HCT116 (cell line): Measurements from ENCODE around the gene TEDC1. TPM values are rescaled to one million over a fixed set of nuclear protein-coding genes. Genes with fewer than 3 reads are reported as not detected.

Experiments used
- ATAC-seq: fragments of 200-7000 bp; cut with Tn5 transposase; 2 replicates; pipeline ENCODE4 v1.9.1; 2020; ENCODE audit warnings: mild to moderate bottlenecking, moderate library complexity
- BruUV-seq: library from RNA; stranded (reverse); fragments of 400-500 nt; replicated peaks from 2 replicates; lab custom pipeline; 2021; lab: Mats Ljungman, UMichigan
- CTCF ChIA-PET: fragments of 300-600 bp; sonication (Branson Sonifier 250); formaldehyde crosslinking; loops from one replicate; lab custom pipeline; 2021; ENCODE audit warnings: antibody characterized with exemption; lab: Charles Lee
- POLR2A ChIA-PET: fragments of 300-600, 350-600 bp; sonication (Branson Sonifier 250); formaldehyde crosslinking; loops from one replicate; lab custom pipeline; 2021; ENCODE audit warnings: antibody characterized with exemption; lab: Charles Lee
- RAD21 ChIA-PET, 2 experiments: fragments of 300-600 bp; sonication (Branson Sonifier 250); formaldehyde crosslinking; loops; one replicate each; lab custom pipeline; 2023; ENCODE audit warnings: low total read pairs in 2 of 2; ENCODE audit not compliant: uncharacterized antibody in 2 of 2, unreplicated experiment in 2 of 2, low non-redundant PET in 1 of 2; lab: Charles Lee
- DNase-seq: peaks from one replicate; pipeline ENCODE4 v3.0.0-alpha.2; 2010; ENCODE audit warnings: low read depth, low spot score
- H2AFZ ChIP-seq: fragments of 200-600 bp; shearing (Covaris generic), sonication (generic); 2 replicates; pipeline ENCODE4 v1.6.1; 2017; ENCODE audit warnings: low read depth, mixed run types, mixed read lengths, antibody characterized with exemption, low read length; ENCODE audit not compliant: poor library complexity, severe bottlenecking
- H3K27ac ChIP-seq: 2 replicates; pipeline ENCODE4 v1.5.1; 2012; ENCODE audit warnings: low read depth, low read length
- H3K27me3 ChIP-seq: fragments of 200-600 bp; sonication (generic); 2 replicates; pipeline ENCODE4 v1.6.1; 2016; ENCODE audit warnings: mixed run types, low read length, mixed read lengths; ENCODE audit not compliant: insufficient read depth
- H3K36me3 ChIP-seq, 2 experiments: fragments of 200-500 bp in 1 of 2; fragments of 200-600 bp in 1 of 2; sonication (Bioruptor generic) in 1 of 2; sonication (generic) in 1 of 2; 2 replicates each; pipeline versions ENCODE4 v1.5.1 to v1.6.1; 2014 to 2016; ENCODE audit warnings: low read length in 2 of 2, inconsistent platforms in 1 of 2, mixed read lengths in 1 of 2, mixed run types in 1 of 2; ENCODE audit not compliant: insufficient read depth in 2 of 2, control insufficient read depth in 1 of 2
- H3K4me1 ChIP-seq, 2 experiments: fragments of 200-600 bp in 1 of 2; sonication (generic) in 1 of 2; 2 replicates each; pipeline versions ENCODE4 v1.5.1 to v1.6.1; 2012 to 2017; ENCODE audit warnings: low read length in 2 of 2, inconsistent platforms in 1 of 2, mild to moderate bottlenecking in 1 of 2, mixed read lengths in 1 of 2, mixed run types in 1 of 2, moderate library complexity in 1 of 2; ENCODE audit not compliant: insufficient read depth in 2 of 2, control insufficient read depth in 1 of 2
- H3K4me2 ChIP-seq: fragments of 200-600 bp; sonication (generic); 2 replicates; pipeline ENCODE4 v1.6.1; 2017; ENCODE audit warnings: mixed run types, low read length, mixed read lengths
- H3K4me3 ChIP-seq, 2 experiments: fragments of 200-600 bp in 1 of 2; sonication (generic) in 1 of 2; replicated peaks in 1 of 2; 2 replicates each; pipeline ENCODE4 v1.5.1; 2011 to 2016; ENCODE audit warnings: low read length in 2 of 2, control low read depth in 1 of 2, low read depth in 1 of 2, mild to moderate bottlenecking in 1 of 2, mixed read lengths in 1 of 2, mixed run types in 1 of 2
- H3K79me2 ChIP-seq: fragments of 200-600 bp; sonication (generic); 2 replicates; pipeline ENCODE4 v1.6.1; 2017; ENCODE audit warnings: mild to moderate bottlenecking, mixed run types, low read length, moderate library complexity, mixed read lengths; ENCODE audit not compliant: insufficient read depth
- H3K9ac ChIP-seq: fragments of 200-600 bp; sonication (generic); 2 replicates; pipeline ENCODE4 v1.6.1; 2016; ENCODE audit warnings: low read length, mixed read lengths
- H3K9me2 ChIP-seq: fragments of 200-600 bp; sonication (generic), shearing (Covaris generic); 2 replicates; pipeline ENCODE4 v1.6.1; 2017; ENCODE audit warnings: mixed run types, mild to moderate bottlenecking, moderate library complexity; ENCODE audit not compliant: insufficient read depth
- H3K9me3 ChIP-seq, 2 experiments: fragments of 200-500 bp in 1 of 2; fragments of 200-600 bp in 1 of 2; sonication (Bioruptor generic) in 1 of 2; sonication (generic) in 1 of 2; 2 replicates each; pipeline ENCODE4 v1.6.1; 2014 to 2017; ENCODE audit warnings: low read length in 2 of 2, mixed read lengths in 2 of 2, inconsistent platforms in 1 of 2, low read depth in 1 of 2, mild to moderate bottlenecking in 1 of 2, mixed run types in 1 of 2, moderate library complexity in 1 of 2; ENCODE audit not compliant: control insufficient read depth in 1 of 2, insufficient read depth in 1 of 2
- H4K20me1 ChIP-seq: fragments of 200-600 bp; sonication (generic), shearing (Covaris generic); 2 replicates; pipeline ENCODE4 v1.6.1; 2017; ENCODE audit warnings: mixed run types, mild to moderate bottlenecking, moderate library complexity; ENCODE audit not compliant: insufficient read depth
- CEBPB ChIP-seq: IDR thresholded peaks from 2 replicates; pipeline ENCODE4 v1.6.1; 2012; ENCODE audit warnings: low read depth
- CTCF ChIP-seq, 3 experiments: fragments of 200-600 bp in 1 of 3; sonication (generic) in 1 of 3; IDR thresholded peaks in 2 of 3; conservative IDR thresholded peaks in 1 of 3; 2 replicates each; pipeline ENCODE4 v1.5.1; 2012 to 2017; ENCODE audit warnings: low read depth in 2 of 3, low read length in 2 of 3, antibody characterized with exemption in 1 of 3, borderline replicate concordance in 1 of 3, control low read depth in 1 of 3, mild to moderate bottlenecking in 1 of 3, mixed read lengths in 1 of 3, mixed run types in 1 of 3, moderate library complexity in 1 of 3; ENCODE audit not compliant: insufficient read depth in 1 of 3
- EGR1 ChIP-seq: IDR thresholded peaks from 2 replicates; pipeline ENCODE4 v1.6.1; 2012; ENCODE audit warnings: low read depth
- ELF1 ChIP-seq: IDR thresholded peaks from 2 replicates; pipeline ENCODE4 v1.6.1; 2012; ENCODE audit warnings: low read depth, borderline replicate concordance
- EZH2phosphoT487 ChIP-seq: fragments of 200-600 bp; IDR thresholded peaks from 2 replicates; pipeline ENCODE4 v1.6.1; 2018; ENCODE audit warnings: antibody characterized with exemption, borderline replicate concordance
- JUND ChIP-seq: IDR thresholded peaks from 2 replicates; pipeline ENCODE4 v1.6.1; 2012
- RAD21 ChIP-seq: IDR thresholded peaks from 2 replicates; pipeline ENCODE4 v1.6.1; 2012; ENCODE audit warnings: low read depth, mild to moderate bottlenecking
- SIN3A ChIP-seq: IDR thresholded peaks from 2 replicates; pipeline ENCODE4 v1.6.1; 2012; ENCODE audit warnings: low read depth
- SP1 ChIP-seq: IDR thresholded peaks from 2 replicates; pipeline ENCODE4 v1.6.1; 2012; ENCODE audit warnings: low read depth
- TCF7L2 ChIP-seq: IDR thresholded peaks from 2 replicates; pipeline ENCODE4 v1.7.0; 2011; ENCODE audit warnings: borderline replicate concordance, inconsistent platforms; ENCODE audit not compliant: insufficient read depth, insufficient read length; ENCODE audit errors: extremely low read depth
- YY1 ChIP-seq: IDR thresholded peaks from 2 replicates; pipeline ENCODE4 v1.6.1; 2011; ENCODE audit warnings: low read length, low read depth, moderate library complexity, mild to moderate bottlenecking; ENCODE audit not compliant: insufficient replicate concordance; ENCODE audit errors: extremely low read depth
- ZFX ChIP-seq: fragments of 450-650 bp; IDR thresholded peaks from 2 replicates; pipeline ENCODE4 v1.6.1; 2017
- ZNF274 ChIP-seq: fragments of 200-500 bp; sonication (Bioruptor generic); IDR thresholded peaks from 2 replicates; pipeline ENCODE4 v1.6.1; 2014; ENCODE audit warnings: mild to moderate bottlenecking, low read depth, low read length, inconsistent platforms
- intact Hi-C: fragments of 100-400 bp; cut with micrococcal nuclease; formaldehyde crosslinking; loops from 2 replicates; pipeline ENCODE4 v1.10.0; 2022
- total RNA-seq: library from RNA; stranded (reverse); gene quantifications from one replicate; pipeline ENCODE4 v1.2.1, GENCODE V29; 2021; ENCODE audit not compliant: unreplicated experiment
- TF ChIP-seq, protein P1 (sequence below): IDR thresholded peaks from 2 replicates; pipeline ENCODE4 v1.6.1; 2012
- TF ChIP-seq, protein P2 (sequence below): IDR thresholded peaks from 2 replicates; pipeline ENCODE4 v1.6.1; 2012

The TEDC1 gene
- total RNA-seq, 1 experiment from 2014 or later: 40.4 TPM

DNA sequence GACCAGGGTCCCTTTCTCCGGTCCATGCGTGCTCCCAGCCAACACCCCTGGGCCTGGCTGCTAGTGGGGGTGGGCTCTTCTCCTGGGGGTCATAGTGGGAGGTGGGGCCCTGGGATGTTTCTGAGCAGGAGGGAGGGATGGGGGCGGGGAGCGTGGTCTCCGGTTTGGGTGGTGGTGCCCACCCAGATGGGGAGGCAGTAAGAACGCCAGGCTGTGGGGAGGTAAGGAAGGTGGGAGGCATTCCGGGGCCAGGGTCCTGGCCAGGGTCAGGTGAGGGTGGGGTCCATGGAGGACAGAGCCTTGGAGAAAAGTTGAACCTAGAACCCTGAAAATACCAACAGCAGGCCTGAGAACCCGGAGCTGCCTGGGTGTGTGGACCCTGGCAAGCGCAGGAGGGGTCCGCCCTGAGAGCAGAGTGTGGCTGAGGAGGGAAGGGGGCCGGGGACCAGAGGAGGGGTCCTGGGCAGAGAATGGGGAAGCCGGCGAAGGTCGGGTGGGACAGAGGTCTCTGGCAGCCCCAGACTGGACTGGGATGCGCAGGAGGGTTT is 10.8 kb upstream of the TEDC1 start:
- no TSS peak for BruUV-seq
- no peaks in the 10 kb centered on the region for H3K9me3 ChIP-seq
- peaks cover 30 to 56% of the 10 kb centered on the region in 2 experiments for H3K4me1 ChIP-seq
- no peaks in the 10 kb centered on the region for H3K79me2 ChIP-seq
- peak overlapping the region; percentile 95; the same call in 1 of the 2 replicates for H3K27ac ChIP-seq
- peak overlapping the region in 1 of 2 experiments; percentile 77; a peak in 1 of 4 replicates for H3K4me3 ChIP-seq
- H3K9ac ChIP-seq: peak overlapping the region; percentile 99
- no peak overlapping the region for H2AFZ ChIP-seq
- H3K27me3 ChIP-seq: no peaks in the 10 kb centered on the region
- ChIA-PET RAD21 (interaction anchor here (1.0 to 2.0 kb wide), 4 partner anchors 9 to 109 kb away, joined by 5 to 16 read pairs (median 8); no protein-coding TSS in a partner anchor), CTCF (interaction anchor here (0.6 to 2.4 kb wide), 14 partner anchors 9 to 507 kb away, joined by 3 to 73 read pairs (median 6); partner anchors contain the start of gene TEDC1), POLR2A (interaction anchor here (2.2 kb wide), 1 partner anchor 10 kb away, joined by 29 read pairs; the partner anchor contains the start of gene TEDC1)
- TF ChIP-seq JUND: no peak
- TF ChIP-seq CEBPB: no peak
- H3K36me3 ChIP-seq: no peaks in the 10 kb centered on the region
- peak overlapping the region; percentile 100 for H3K4me2 ChIP-seq
- intact Hi-C loops: no loop called here
- ATAC-seq (no peak), DNase-seq (no peak)
- no peaks in the 10 kb centered on the region for H3K9me2 ChIP-seq
- no peaks in the 10 kb centered on the region for H4K20me1 ChIP-seq

DNA sequence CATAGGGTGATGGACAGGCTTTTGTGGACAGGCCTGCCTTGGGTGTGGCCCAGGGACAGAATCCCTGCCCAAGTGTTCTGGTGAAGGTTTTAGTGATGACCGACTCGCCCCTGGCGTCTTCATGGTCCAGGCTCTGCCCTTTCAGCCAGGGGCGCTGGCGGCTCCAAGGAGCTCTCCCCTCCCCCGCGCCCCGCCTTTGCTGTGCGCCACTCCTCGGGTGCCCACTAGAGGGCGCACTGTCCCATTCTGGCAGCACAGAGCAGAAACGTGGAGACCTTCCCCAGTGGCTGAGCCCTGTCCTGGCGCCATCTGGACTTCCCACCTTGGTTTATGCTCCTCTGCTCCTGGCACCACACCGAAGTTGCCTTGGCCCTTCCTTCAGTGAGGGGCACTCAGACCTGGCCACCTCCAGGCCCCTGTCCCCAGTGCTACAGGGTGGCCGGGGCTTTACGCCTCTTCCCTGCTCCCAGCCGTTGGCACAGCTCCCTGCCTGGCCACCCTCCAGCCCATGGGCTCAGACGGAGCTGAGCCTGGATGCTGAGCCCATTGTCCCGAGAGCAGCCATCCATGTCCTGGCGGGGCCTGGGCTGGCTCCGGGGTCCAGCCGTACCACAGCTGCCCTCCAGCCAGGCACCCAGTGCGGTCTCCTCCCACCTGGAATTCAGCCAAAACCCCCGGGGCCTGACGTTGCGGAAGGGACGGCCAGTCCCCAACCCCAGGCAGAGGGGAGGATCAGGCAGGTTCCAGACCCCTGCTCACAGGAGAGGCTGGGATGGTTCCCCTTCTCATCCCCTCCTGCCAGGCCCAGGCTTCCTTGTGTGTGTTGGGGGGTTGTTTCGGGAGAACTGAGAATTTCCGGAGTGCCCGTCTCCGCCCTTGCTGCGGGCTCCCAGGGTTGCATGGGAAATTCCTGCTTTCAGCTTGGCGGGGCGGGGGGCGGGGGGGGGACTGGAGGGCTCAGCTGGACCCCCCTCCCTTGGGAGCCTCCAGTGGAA is 9.9 kb upstream of the TEDC1 start:
- Histone ChIP-seq H2AFZ (no peak overlapping the region), H3K4me3 (peak overlapping the region; percentile 54 to 77)
- intact Hi-C loops: loop anchor here (1.0 kb wide), 1 partner anchor 8 kb away; no protein-coding TSS in a partner anchor
- TF ChIP-seq CTCF (IDR thresholded peaks at IDR 0.05 in 2 of 3, conservative IDR thresholded peaks at IDR 0.05 in 1 of 3; ENCODE audit: borderline replicate concordance in 1 of 3, insufficient read depth in 1 of 3, low read depth in 2 of 3, low read length in 2 of 3): peak in 2 of 3 experiments; percentile 98 to 99; a peak in 4 of 6 replicates
- TF ChIP-seq, protein P1, sequence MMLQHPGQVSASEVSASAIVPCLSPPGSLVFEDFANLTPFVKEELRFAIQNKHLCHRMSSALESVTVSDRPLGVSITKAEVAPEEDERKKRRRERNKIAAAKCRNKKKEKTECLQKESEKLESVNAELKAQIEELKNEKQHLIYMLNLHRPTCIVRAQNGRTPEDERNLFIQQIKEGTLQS: no peak
- peak; percentile 37 for TF ChIP-seq TCF7L2
- TF ChIP-seq, protein P2, sequence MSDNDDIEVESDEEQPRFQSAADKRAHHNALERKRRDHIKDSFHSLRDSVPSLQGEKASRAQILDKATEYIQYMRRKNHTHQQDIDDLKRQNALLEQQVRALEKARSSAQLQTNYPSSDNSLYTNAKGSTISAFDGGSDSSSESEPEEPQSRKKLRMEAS: no peak
- no peak for TF ChIP-seq ZNF274
- no peak for TF ChIP-seq YY1
- no peak for TF ChIP-seq JUND
- no peak for TF ChIP-seq ELF1
- no peak for TF ChIP-seq RAD21
- TF ChIP-seq SP1: no peak
- no peak for TF ChIP-seq SIN3A
- TF ChIP-seq EZH2phosphoT487: no peak
- TF ChIP-seq EGR1: no peak
- peak; percentile 28; the same call in 1 of the 2 replicates for TF ChIP-seq ZFX

More for the DNA sequence above, 9.9 kb upstream of the TEDC1 start:
- Histone ChIP-seq H3K27ac (peak overlapping the region; percentile 95), H3K9me2 (no peaks in the 10 kb centered on the region), H3K9me3 (no peaks in the 10 kb centered on the region), H4K20me1 (no peaks in the 10 kb centered on the region), H3K79me2 (no peaks in the 10 kb centered on the region), H3K4me1 (peaks cover 29 to 58% of the 10 kb centered on the region in 2 experiments), H3K4me2 (peak overlapping the region; percentile 100), H3K36me3 (no peaks in the 10 kb centered on the region), H3K9ac (peak overlapping the region; percentile 99), H3K27me3 (no peaks in the 10 kb centered on the region)
- ChIA-PET RAD21 (interaction anchor here (1.0 to 2.0 kb wide), 4 partner anchors 9 to 110 kb away, joined by 5 to 16 read pairs (median 8); no protein-coding TSS in a partner anchor), POLR2A (interaction anchor here (2.2 kb wide), 1 partner anchor 10 kb away, joined by 29 read pairs; the partner anchor contains the start of gene TEDC1), CTCF (interaction anchor here (0.6 to 2.4 kb wide), 15 partner anchors 9 to 508 kb away, joined by 3 to 73 read pairs (median 5); partner anchors contain the start of gene TEDC1)
- BruUV-seq: no TSS peak
- DNase-seq: peak; percentile 55
- ATAC-seq: peak; percentile 80
